SK-N-SH (cell line): ENCODE measurements around the gene MSH6. TPM values are rescaled to one million over a fixed set of nuclear protein-coding genes. Genes with fewer than 3 reads are reported as not detected.

Experiments
- CTCF ChIA-PET: fragments of 300-600, 350-600 bp; formaldehyde crosslinking; extraction: SDS; loops from one replicate; lab custom pipeline; 2021; lab: Yijun Ruan, JAX
- POLR2A ChIA-PET: fragments of 350-600 bp; sonication (Branson Sonifier 250); formaldehyde crosslinking; extraction: SDS; loops from one replicate; lab custom pipeline; 2020; ENCODE audit warnings: antibody characterized with exemption, inconsistent platforms; lab: Yijun Ruan, JAX
- DNase-seq: peaks from one replicate; pipeline ENCODE4 v3.0.0; 2012
- H2AFZ ChIP-seq: fragments of 200-600 bp; sonication (generic); 2 replicates; pipeline ENCODE4 v1.8.1; 2016; ENCODE audit warnings: antibody characterized with exemption, mild to moderate bottlenecking, low read depth
- H3F3A ChIP-seq: fragments of 200-600 bp; sonication (generic); replicated peaks from 2 replicates; pipeline ENCODE3; 2016; ENCODE audit warnings: antibody characterized with exemption, mild to moderate bottlenecking; ENCODE audit not compliant: insufficient read depth
- H3K27ac ChIP-seq, 2 experiments: fragments of 200-500 bp in 1 of 2; fragments of 200-600 bp in 1 of 2; sonication (Bioruptor generic) in 1 of 2; sonication (generic), shearing (Covaris generic) in 1 of 2; 2 replicates each; pipeline versions ENCODE4 v1.5.1 to v1.6.1; 2014 to 2016; ENCODE audit warnings: low read depth in 2 of 2, inconsistent platforms in 1 of 2, low read length in 1 of 2, mild to moderate bottlenecking in 1 of 2, mixed read lengths in 1 of 2
- H3K27me3 ChIP-seq: fragments of 200-600 bp; sonication (generic), shearing (Covaris generic); 2 replicates; pipeline ENCODE4 v1.6.1; 2016; ENCODE audit warnings: mixed run types; ENCODE audit not compliant: insufficient read depth
- H3K36me3 ChIP-seq, 2 experiments: fragments of 200-500 bp in 1 of 2; fragments of 200-600 bp in 1 of 2; sonication (Bioruptor generic) in 1 of 2; sonication (generic) in 1 of 2; replicated peaks in 1 of 2; 2 replicates each; pipeline versions ENCODE3 to v1.5.1; 2014 to 2016; ENCODE audit warnings: low read length in 1 of 2, mild to moderate bottlenecking in 1 of 2; ENCODE audit not compliant: insufficient read depth in 2 of 2, control insufficient read depth in 1 of 2
- H3K4me1 ChIP-seq, 2 experiments: fragments of 200-500 bp in 1 of 2; fragments of 200-600 bp in 1 of 2; sonication (Bioruptor generic) in 1 of 2; sonication (generic), shearing (Covaris generic) in 1 of 2; 2 replicates each; pipeline versions ENCODE4 v1.5.1 to v1.6.1; 2014 to 2016; ENCODE audit warnings: low read depth in 1 of 2, low read length in 1 of 2, mixed run types in 1 of 2; ENCODE audit not compliant: insufficient read depth in 2 of 2, control insufficient read depth in 1 of 2
- H3K4me2 ChIP-seq: fragments of 200-600 bp; sonication (generic), shearing (Covaris generic); 2 replicates; pipeline ENCODE4 v1.6.1; 2017; ENCODE audit warnings: mixed run types
- H3K4me3 ChIP-seq, 2 experiments: fragments of 200-500 bp in 1 of 2; fragments of 200-600 bp in 1 of 2; sonication (Bioruptor generic) in 1 of 2; sonication (generic), shearing (Covaris generic) in 1 of 2; 2 replicates each; pipeline versions ENCODE4 v1.5.1 to v1.8.1; 2014 to 2016; ENCODE audit warnings: low read depth in 2 of 2, inconsistent platforms in 1 of 2, low read length in 1 of 2, mild to moderate bottlenecking in 1 of 2, mixed read lengths in 1 of 2, moderate library complexity in 1 of 2
- H3K79me2 ChIP-seq: fragments of 200-600 bp; sonication (generic); 2 replicates; pipeline ENCODE4 v1.8.1; 2017; ENCODE audit warnings: mild to moderate bottlenecking; ENCODE audit not compliant: insufficient read depth
- H3K9ac ChIP-seq: fragments of 200-600 bp; sonication (generic); 2 replicates; pipeline ENCODE4 v1.6.1; 2017; ENCODE audit warnings: mixed run types
- H3K9me2 ChIP-seq: fragments of 200-600 bp; sonication (generic); 2 replicates; pipeline ENCODE4 v1.6.1; 2017; ENCODE audit warnings: mixed run types
- H3K9me3 ChIP-seq: fragments of 200-600 bp; sonication (generic); 2 replicates; pipeline ENCODE4 v1.6.1; 2017; ENCODE audit warnings: mixed run types, mild to moderate bottlenecking, moderate library complexity
- H4K20me1 ChIP-seq: fragments of 200-600 bp; sonication (generic); 2 replicates; pipeline ENCODE4 v1.6.1; 2017; ENCODE audit warnings: mild to moderate bottlenecking, mixed run types; ENCODE audit not compliant: insufficient read depth
- EP300 ChIP-seq, 2 experiments: IDR thresholded peaks; 2 replicates each; pipeline versions ENCODE4 v1.4.0 to v1.6.1; 2012; ENCODE audit warnings: borderline replicate concordance in 1 of 2, low read depth in 1 of 2, low read length in 1 of 2
- IRF3 ChIP-seq: fragments of 150-350 bp; IDR thresholded peaks from 2 replicates; pipeline ENCODE4 v1.6.1; 2016; ENCODE audit warnings: mild to moderate bottlenecking, low read depth, low read length
- MAX ChIP-seq: IDR thresholded peaks from 2 replicates; pipeline ENCODE4 v1.4.0; 2012; ENCODE audit warnings: low read depth
- MXI1 ChIP-seq: IDR thresholded peaks from 2 replicates; pipeline ENCODE4 v1.6.1; 2012; ENCODE audit warnings: mild to moderate bottlenecking, low read depth, low read length, improper control_type of control experiment
- POLR2AphosphoS5 ChIP-seq: IDR thresholded peaks from 2 replicates; pipeline ENCODE4 v1.6.1; 2012; ENCODE audit warnings: low read depth, low read length
- RCOR1 ChIP-seq: fragments of 150-350 bp; IDR thresholded peaks from 2 replicates; pipeline ENCODE4 v1.6.1; 2017; ENCODE audit warnings: antibody characterized with exemption, low read length
- WGBS: methylation state at CpG from one replicate; pipeline ENCODE4 v1.1.6; 2017; ENCODE audit warnings: low lambda C conversion rate; 5-methylcytosine and 5-hydroxymethylcytosine counted together
- polyA plus RNA-seq, 3 experiments: library from polyadenylated mRNA; depleted of rRNA; stranded (reverse); fragments of >200 nt; gene quantifications; 2 replicates each; pipeline ENCODE4 v1.2.3, GENCODE V29; 2012

Gene MSH6
- polyA plus RNA-seq, 1 of the 3 experiments (the other 2 are of a cell fraction): 16.4 TPM

GRCh38 chr2:47782381-47782670 lies 619 bp upstream of the MSH6 start:
- Histone ChIP-seq H3K27me3 (no peaks in the 10 kb centered on the region), H3K9me2 (no peaks in the 10 kb centered on the region), H4K20me1 (peaks cover 33% of the 10 kb centered on the region), H3K36me3 (peaks cover 2 to 12% of the 10 kb centered on the region in 2 experiments), H3K9me3 (no peaks in the 10 kb centered on the region), H3K4me2 (peak overlapping the region; percentile 97), H3K4me3 (peak overlapping the region; percentile 65 to 95), H3K79me2 (peaks cover 35% of the 10 kb centered on the region), H3K27ac (peak overlapping the region; percentile 65 to 94; a peak in 3 of 4 replicates), H3K4me1 (peaks cover 2 to 13% of the 10 kb centered on the region in 2 experiments; a peak in 3 of 4 replicates), H2AFZ (peak overlapping the region; percentile 95), H3F3A (peaks cover 5% of the 10 kb centered on the region), H3K9ac (peak overlapping the region; percentile 95)
- POLR2A ChIA-PET: interaction anchor here (0.8 to 2.8 kb wide), 7 partner anchors 9 to 437 kb away, joined by 3 to 10 read pairs (median 4); no protein-coding TSS in a partner anchor
- WGBS: 30% methylated on average over 7 of the region's 7 CpGs
- no peak for DNase-seq
- CTCF ChIA-PET: interaction anchor here (1.0 to 9.2 kb wide), 8 partner anchors 9 to 450 kb away, joined by 3 to 98 read pairs (median 4); no protein-coding TSS in a partner anchor
- no peak for TF ChIP-seq EP300 (IDR thresholded peaks at IDR 0.05; ENCODE audit: borderline replicate concordance in 1 of 2, low read depth in 1 of 2, low read length in 1 of 2)

DNA sequence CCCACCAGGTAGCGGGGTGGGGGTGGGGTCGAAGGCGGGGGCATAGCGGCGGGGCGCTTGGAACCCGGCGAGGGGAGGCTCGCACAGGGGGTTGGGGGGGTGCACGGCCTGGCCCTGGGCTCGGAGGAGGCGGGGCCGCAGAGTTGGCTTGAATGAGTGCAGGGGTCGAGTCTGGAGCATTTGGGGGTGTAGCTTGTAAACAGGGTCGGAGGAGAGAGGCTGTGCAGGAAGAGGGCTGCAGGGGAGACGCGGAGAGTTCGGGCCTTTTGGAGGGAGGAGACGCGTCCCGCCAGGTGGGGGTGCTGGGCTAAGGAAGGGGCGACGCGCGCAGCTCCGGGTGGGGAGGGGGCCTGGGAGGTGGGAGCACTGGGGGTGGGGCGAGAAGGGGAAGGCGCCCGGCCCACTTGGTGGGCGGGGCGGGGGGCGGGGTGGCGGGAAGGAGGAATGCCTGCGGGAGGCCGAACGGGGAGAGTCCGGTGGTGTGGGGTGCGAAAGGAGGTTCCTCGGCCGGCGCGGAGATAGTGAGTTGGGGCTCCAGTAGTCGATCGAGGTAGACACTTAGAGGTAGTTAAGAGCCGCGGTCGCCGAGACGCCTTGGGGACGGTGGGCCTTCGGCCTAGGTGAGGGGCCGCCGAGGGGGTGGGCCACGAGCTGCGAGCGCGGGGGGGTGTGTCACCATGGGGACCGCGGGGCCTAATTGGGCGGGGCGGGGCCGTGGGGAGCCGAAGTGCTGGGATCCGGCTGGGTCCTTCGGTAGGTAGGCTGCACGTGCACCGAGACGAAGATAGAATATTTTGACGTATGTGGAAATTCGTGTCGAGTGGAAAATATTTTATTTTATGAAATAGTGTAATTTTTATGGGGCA lies 774 bp downstream of the MSH6 start:
- Histone ChIP-seq H3K27me3 (no peaks in the 10 kb centered on the region), H2AFZ (peak overlapping the region; percentile 84; the same call in 1 of the 2 replicates), H3F3A (peaks cover 7% of the 10 kb centered on the region), H3K4me3 (peak overlapping the region; percentile 65 to 95), H3K9ac (peak overlapping the region; percentile 95), H3K27ac (peak overlapping the region; percentile 89 to 94), H3K4me1 (peaks cover 2 to 13% of the 10 kb centered on the region in 2 experiments; a peak in 3 of 4 replicates), H3K4me2 (peak overlapping the region; percentile 97), H4K20me1 (peaks cover 47% of the 10 kb centered on the region), H3K9me2 (no peaks in the 10 kb centered on the region), H3K79me2 (peaks cover 49% of the 10 kb centered on the region), H3K9me3 (no peaks in the 10 kb centered on the region), H3K36me3 (peaks cover 2 to 12% of the 10 kb centered on the region in 2 experiments)
- DNase-seq: peak; percentile 98
- WGBS: 2% methylated on average over 67 of the region's 71 CpGs
- ChIA-PET CTCF (interaction anchor here (1.0 to 9.2 kb wide), 7 partner anchors 9 to 449 kb away, joined by 3 to 98 read pairs (median 6); no protein-coding TSS in a partner anchor), POLR2A (interaction anchor here (0.7 to 2.8 kb wide), 8 partner anchors 8 to 439 kb away, joined by 3 to 10 read pairs (median 3); partner anchors contain the start of gene MSH2)
- 0 out of 2 replicates have a peak, but pooled peaks have one; percentile 30 for TF ChIP-seq POLR2AphosphoS5
- no peak for TF ChIP-seq RCOR1
- TF ChIP-seq MAX: peak; percentile 92
- peak; percentile 92 for TF ChIP-seq MXI1
- TF ChIP-seq IRF3: no peak
